ENCODE measurements around the gene TAF6L.
A peak's percentile ranks its signal among the peaks of the same experiment; 100 is the strongest.
"Not testable (repeated sequence)": the region's sequence is repeated elsewhere in the genome, so short reads cannot be mapped to it uniquely, and the experiment has no call there.

Gene TAF6L

GRCh38 chr11:62732830-62733229 is 38.4 kb upstream of the TAF6L start:
- H3K36me3 Mint-ChIP-seq (ENCODE audit: low read depth): peaks cover 20% of the 10 kb centered on the region
- TF ChIP-seq, protein P1, sequence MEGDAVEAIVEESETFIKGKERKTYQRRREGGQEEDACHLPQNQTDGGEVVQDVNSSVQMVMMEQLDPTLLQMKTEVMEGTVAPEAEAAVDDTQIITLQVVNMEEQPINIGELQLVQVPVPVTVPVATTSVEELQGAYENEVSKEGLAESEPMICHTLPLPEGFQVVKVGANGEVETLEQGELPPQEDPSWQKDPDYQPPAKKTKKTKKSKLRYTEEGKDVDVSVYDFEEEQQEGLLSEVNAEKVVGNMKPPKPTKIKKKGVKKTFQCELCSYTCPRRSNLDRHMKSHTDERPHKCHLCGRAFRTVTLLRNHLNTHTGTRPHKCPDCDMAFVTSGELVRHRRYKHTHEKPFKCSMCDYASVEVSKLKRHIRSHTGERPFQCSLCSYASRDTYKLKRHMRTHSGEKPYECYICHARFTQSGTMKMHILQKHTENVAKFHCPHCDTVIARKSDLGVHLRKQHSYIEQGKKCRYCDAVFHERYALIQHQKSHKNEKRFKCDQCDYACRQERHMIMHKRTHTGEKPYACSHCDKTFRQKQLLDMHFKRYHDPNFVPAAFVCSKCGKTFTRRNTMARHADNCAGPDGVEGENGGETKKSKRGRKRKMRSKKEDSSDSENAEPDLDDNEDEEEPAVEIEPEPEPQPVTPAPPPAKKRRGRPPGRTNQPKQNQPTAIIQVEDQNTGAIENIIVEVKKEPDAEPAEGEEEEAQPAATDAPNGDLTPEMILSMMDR (IDR thresholded peaks at IDR 0.05): no peak
- no peaks in the 10 kb centered on the region for H3K9me3 Mint-ChIP-seq
- no peak for DNase-seq
- no peak overlapping the region for H3K27ac Mint-ChIP-seq
- H3K4me3 Mint-ChIP-seq: no peak overlapping the region
- peaks cover 3% of the 10 kb centered on the region for H3K27me3 Mint-ChIP-seq (ENCODE audit: low read depth, poor library complexity)
- H3K4me1 Mint-ChIP-seq: peaks cover 23% of the 10 kb centered on the region

DNA sequence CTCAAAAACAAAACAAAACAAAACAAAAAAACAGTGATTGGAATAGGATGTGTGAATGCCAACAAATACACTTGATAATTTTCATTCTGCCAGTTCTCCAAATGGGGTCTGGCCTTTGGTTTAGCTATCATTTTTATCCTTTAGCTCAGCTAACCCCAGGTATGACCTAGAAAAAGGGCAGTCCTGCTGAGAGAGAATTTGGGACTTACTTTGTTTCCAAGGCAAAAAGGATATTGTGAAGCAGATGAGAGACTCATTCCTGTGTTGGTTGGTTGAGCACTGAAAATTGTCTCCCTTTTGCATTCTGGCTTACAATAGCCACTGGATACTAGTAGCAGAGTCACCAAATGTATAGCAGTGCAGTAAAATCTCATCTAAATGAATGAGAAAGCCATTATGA is 34.0 kb upstream of the TAF6L start:
- no peak for DNase-seq
- TF ChIP-seq, protein P1 (IDR thresholded peaks at IDR 0.05): no peak
- peaks cover 3% of the 10 kb centered on the region for H3K27me3 Mint-ChIP-seq (ENCODE audit: low read depth, poor library complexity)

DNA sequence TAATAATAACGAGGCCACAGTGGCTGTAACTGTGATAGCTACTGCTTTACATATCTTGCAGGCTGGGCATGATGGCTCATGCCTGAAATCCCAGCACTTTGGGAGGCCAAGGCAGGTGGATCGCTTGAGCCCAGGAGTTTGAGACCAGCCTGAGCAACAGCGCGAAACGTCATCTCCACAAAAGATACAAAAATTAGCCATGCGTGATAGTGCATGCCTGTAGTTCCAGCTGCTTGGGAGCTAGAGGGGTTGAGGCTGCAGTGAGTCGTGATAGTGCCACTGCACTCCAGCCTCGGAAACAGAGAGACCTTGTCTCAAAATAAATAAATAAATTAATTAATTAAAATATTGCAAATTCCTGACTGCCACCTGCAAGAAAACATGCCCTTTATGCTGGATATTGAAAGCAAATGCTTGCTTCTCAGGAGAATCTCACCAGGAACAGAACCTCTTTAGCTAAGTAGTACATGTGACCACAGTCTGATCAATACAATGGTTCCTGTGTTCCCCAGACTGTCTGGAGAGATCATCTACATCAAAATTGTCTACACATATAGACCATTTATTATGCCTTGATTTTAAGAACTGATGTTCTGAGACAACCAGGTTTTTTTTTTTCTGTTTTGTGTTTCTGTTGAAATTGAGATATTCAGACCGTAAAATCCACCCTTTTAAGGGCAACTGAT is 23.6 kb upstream of the TAF6L start:
- H3K27me3 Mint-ChIP-seq (ENCODE audit: low read depth, poor library complexity): no peaks in the 10 kb centered on the region
- H3K4me1 Mint-ChIP-seq: peaks cover 21% of the 10 kb centered on the region
- no peak for DNase-seq
- H3K36me3 Mint-ChIP-seq (ENCODE audit: low read depth): peaks cover 19% of the 10 kb centered on the region
- TF ChIP-seq, protein P1 (IDR thresholded peaks at IDR 0.05): no peak
- H3K9me3 Mint-ChIP-seq: peaks cover 7% of the 10 kb centered on the region
- H3K4me3 Mint-ChIP-seq: no peak overlapping the region
- no peak overlapping the region for H3K27ac Mint-ChIP-seq

More for the DNA sequence above, 34.0 kb upstream of the TAF6L start:
- no peaks in the 10 kb centered on the region for H3K9me3 Mint-ChIP-seq
- H3K36me3 Mint-ChIP-seq (ENCODE audit: low read depth): peaks cover 36% of the 10 kb centered on the region
- H3K4me3 Mint-ChIP-seq: no peak overlapping the region
- no peaks in the 10 kb centered on the region for H3K4me1 Mint-ChIP-seq
- H3K27ac Mint-ChIP-seq: no peak overlapping the region

DNA sequence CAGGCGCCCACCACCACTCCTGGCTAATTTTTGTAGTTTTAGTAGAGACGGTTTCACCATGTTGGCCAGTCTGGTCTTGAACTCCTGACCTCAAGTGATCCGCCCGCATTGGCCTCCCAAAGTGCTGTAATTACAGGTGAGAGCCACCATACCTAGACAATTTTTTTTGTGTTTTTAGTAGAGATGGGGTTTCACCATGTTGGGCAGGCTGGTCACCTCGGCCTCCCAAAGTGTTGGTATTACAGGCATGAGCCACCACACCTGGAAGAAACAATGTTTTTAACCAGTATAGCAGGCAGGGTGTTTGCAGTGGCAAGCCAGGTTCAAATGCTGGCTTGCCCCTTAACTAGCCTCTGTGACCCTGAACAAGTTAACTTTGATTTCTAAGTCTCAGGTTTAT is 21.3 kb upstream of the TAF6L start:
- Mint-ChIP-seq H3K4me1 (peaks cover 27% of the 10 kb centered on the region), H3K36me3 (ENCODE audit: low read depth) (peaks cover 12% of the 10 kb centered on the region)
- not testable (repeated sequence) for H3K27ac Mint-ChIP-seq; DNase-seq; H3K9me3 Mint-ChIP-seq; H3K27me3 Mint-ChIP-seq (ENCODE audit: low read depth, poor library complexity); H3K4me3 Mint-ChIP-seq

- H3K36me3 Mint-ChIP-seq (ENCODE audit: low read depth): peaks cover 12% of the 10 kb centered on the region
- no peaks in the 10 kb centered on the region for H3K9me3 Mint-ChIP-seq
- no peak overlapping the region for H3K27ac Mint-ChIP-seq
- H3K4me3 Mint-ChIP-seq: peak overlapping the region; percentile 98
- no peaks in the 10 kb centered on the region for H3K27me3 Mint-ChIP-seq (ENCODE audit: low read depth, poor library complexity)
- no peak for DNase-seq
- H3K4me1 Mint-ChIP-seq: peaks cover 34% of the 10 kb centered on the region
- TF ChIP-seq, protein P1 (IDR thresholded peaks at IDR 0.05): no peak
Observed at GRCh38 chr11:62752177-62752785, 18.9 kb upstream of the TAF6L start.

DNA sequence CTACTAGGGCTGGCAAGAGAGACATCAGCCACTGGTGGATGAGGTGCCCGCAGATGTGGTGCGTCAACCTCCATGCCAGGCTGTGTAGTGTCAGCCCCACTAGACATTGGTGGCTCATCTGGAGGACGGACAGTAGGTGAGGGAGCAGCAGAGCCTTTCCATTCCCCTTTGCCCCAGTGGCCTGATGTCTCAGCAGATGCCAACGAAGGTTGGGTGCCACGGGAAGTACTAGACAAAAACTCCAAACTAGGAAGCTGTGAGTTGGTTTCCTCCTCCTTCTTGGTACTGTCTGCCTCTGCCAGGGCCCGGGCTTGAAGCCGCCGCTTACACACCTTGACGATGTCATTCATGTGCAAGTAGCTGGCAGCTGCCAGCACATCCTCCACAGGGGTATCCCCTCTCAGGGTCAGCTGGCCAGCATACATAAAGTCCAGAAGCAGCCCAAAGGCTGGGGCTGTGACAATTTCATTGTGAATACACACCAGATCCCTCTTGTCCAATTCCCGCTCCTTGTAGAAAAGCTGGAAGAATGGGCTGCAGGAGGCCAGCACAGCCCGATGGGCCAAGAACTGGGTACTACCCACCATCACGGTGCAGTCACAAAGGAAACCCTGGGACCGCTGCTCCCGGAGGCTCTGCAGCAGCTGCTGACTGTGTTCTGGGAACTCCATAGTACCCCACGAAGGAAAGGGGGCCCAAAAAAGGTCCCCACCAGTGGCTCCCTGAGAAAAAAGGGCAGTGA is 18.0 kb upstream of the TAF6L start:
- TF ChIP-seq, protein P1 (IDR thresholded peaks at IDR 0.05): no peak
- peak overlapping the region; percentile 98 for H3K4me3 Mint-ChIP-seq
- H3K27me3 Mint-ChIP-seq (ENCODE audit: low read depth, poor library complexity): no peaks in the 10 kb centered on the region
- H3K9me3 Mint-ChIP-seq: no peaks in the 10 kb centered on the region
- peaks cover 12% of the 10 kb centered on the region for H3K36me3 Mint-ChIP-seq (ENCODE audit: low read depth)
- DNase-seq: peak; percentile 14
- H3K27ac Mint-ChIP-seq: peak overlapping the region; percentile 97
- peaks cover 31% of the 10 kb centered on the region for H3K4me1 Mint-ChIP-seq
